GM18499 (cell line): ENCODE measurements around the gene HGD.
A peak's percentile ranks its signal among the peaks of the same experiment; 100 is the strongest.
"Not testable (repeated sequence)": the region's sequence is repeated elsewhere in the genome, so short reads cannot be mapped to it uniquely, and the experiment has no call there.

Experiments used
- ATAC-seq: cut with Tn5 transposase; IDR thresholded peaks from one replicate; pipeline ENCODE4 v1.9.1; 2021; ENCODE audit warnings: moderate number of reproducible peaks; ENCODE audit not compliant: insufficient read depth, unreplicated experiment

The HGD gene

GRCh38 chr3:120680193-120680894 lies 1.7 kb downstream of the HGD start:
- no peak for ATAC-seq

DNA sequence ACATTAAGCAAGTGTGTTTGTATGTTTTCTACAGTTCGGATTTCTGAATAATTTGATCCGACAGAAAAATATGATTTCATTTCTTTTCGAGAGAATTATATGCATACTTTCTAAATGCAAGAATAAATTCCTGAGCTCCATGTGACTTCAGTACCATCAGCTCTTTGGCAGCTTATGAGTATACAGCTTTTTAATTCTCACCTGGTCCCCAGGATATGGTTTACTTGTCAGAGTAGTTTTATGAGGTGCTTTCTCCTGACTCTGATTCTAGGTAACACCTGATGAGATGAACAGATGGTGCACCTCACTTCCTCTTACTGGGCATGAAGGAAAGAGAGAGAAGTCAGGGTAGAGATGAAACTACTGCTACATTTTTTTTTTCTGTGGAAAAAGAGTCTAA lies 3.1 kb downstream of the HGD start:
- ATAC-seq, result no peak

GRCh38 chr3:120678331-120678947 lies 3.6 kb downstream of the HGD start:
- peak; percentile 71 for ATAC-seq

GRCh38 chr3:120677193-120677592 lies 4.8 kb downstream of the HGD start:
- ATAC-seq, result not testable (repeated sequence)

- ATAC-seq, result no peak
Measured at GRCh38 chr3:120673116-120673515, 8.9 kb downstream of the HGD start.

DNA sequence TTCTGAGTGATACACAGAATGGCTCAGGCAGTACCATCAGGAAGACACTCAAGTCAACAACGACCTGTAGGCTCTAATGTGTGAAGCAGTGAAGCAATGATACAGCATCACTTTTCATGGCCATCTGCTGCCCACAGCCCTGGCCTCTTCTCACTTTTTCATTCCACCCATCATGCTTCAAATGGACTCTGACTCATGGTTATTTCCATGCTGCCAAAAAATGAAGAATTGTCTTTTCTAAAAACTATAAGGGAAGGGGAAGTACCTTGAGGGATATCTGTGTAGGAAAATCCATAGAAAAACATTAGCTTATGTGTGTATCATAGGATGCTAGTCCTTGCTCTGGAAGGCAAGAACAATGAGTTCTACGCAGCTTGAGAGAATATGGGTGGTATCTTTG lies 11.5 kb downstream of the HGD start:
- no peak for ATAC-seq

DNA sequence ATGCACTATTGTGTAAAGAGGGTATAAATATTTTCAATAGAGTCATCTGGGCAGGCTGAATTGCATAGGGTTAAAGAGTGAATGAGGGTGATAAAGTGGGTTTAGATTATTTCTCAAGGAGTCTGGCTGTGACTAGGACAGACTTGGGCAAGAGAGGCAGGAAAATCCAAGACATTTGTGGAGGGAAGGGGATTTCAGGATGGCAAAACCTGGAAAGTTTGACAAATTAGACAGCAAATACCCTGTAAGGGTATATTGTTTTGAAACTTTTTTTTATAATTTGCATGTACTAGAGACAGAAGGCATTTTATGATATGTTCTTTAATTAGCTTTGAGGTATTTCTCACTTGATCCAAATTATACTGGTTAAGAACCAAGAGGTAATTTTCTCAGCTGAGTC lies 17.1 kb downstream of the HGD start:
- no peak for ATAC-seq

DNA sequence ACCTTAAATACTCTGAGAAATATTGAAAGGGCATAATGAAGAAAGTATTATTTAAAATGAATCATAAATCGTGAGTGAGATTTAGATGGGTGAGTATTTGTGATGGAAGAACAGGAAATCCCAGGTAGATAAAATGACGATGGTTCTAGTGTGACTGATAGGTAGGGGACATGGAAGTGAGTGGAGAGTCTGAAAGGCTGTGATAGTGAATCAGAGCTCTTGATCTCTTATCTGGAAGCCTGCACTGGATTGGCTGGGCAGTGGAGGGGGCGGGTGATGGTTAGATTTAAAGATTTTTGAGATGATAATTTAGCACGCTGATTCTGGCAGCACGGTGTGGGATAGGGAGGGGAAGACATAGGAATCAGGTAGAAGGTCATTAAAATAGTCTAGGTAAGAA lies 20.1 kb downstream of the HGD start:
- ATAC-seq, result no peak

- ATAC-seq, result no peak
Measured at GRCh38 chr3:120661106-120661905, 20.7 kb downstream of the HGD start.

DNA sequence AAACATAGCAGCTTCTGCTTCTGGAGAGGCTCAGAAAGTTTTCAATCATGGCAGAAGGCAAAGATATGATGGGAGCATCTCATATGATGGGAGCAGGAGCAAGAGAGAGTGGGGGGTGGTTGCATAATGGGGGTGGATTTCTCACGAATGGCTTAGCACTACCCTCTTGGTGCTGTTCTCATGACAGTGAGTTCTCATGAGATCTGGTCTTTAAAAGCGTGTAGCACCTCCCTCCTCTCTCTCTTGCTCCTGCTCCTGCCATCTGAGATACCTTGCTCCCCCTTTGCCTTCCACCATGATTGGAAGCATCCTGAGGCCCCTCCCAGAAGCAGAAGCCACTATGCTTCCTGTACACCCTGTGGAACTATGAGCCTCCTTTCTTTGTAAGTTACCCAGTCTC lies 22.2 kb downstream of the HGD start:
- no peak for ATAC-seq

DNA sequence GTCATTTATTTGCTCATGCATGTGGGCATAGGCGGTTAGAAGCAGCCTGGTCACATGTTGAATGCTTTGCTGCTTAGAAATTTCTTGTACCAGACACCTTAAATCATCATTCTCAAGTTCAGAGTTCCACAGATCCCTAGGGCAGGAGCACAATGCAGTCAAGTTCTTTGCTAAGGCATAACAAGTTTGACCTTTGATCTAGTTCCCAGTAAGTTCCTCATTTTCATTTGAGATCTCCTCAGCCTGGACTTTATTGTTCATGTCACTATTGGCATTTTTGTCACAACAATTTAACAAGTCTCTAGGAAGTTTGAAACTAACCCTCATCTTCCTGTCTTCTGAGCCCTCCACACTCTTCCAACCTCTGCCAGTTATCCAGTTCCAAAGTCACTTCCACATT lies 22.8 kb downstream of the HGD start:
- no peak for ATAC-seq

GRCh38 chr3:120652896-120653545 lies 29.0 kb downstream of the HGD start:
- ATAC-seq, result no peak

DNA sequence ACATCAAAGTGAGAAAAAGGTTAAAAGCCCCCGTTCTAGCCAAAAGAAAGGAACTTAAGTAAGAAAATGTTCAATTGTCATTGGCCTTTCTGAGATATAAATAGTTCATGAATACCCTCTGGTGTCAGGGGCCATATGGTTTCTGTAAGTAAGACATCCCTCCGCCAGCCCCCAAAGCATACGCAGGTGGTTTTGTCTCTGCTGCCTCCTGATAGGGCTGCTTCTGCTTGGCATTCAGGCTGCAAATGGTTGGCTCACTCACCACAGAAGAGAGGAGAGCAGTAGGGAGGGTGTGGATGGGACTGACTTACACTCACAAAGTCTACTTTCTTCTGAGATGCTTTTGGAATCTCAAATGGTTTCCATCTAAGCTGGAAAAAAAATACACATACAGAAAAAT lies 29.8 kb downstream of the HGD start:
- ATAC-seq, result no peak

- no peak for ATAC-seq
Measured at GRCh38 chr3:120650311-120650710, 31.7 kb downstream of the HGD start.

DNA sequence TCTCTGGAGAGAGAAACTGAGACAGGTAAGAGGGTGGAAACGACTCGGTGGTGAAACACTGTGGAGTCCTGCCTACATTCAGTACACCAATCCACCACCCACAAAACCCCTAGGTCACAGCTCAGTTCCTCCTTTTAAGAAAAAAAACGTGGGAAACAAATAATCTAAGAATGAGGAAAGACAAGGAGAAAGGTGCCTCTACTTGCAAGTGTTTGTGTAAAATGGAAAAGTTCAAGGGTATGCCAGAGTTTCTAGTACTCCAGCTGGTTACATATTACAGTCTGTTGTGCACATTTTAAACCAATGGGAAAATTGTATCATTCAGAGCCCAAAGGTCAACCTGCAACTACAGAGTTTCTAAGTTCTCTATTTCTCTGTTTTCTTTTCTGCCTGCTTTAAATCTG lies 32.2 kb downstream of the HGD start:
- no peak for ATAC-seq

GRCh38 chr3:120648290-120648689 lies 33.7 kb downstream of the HGD start:
- no peak for ATAC-seq

DNA sequence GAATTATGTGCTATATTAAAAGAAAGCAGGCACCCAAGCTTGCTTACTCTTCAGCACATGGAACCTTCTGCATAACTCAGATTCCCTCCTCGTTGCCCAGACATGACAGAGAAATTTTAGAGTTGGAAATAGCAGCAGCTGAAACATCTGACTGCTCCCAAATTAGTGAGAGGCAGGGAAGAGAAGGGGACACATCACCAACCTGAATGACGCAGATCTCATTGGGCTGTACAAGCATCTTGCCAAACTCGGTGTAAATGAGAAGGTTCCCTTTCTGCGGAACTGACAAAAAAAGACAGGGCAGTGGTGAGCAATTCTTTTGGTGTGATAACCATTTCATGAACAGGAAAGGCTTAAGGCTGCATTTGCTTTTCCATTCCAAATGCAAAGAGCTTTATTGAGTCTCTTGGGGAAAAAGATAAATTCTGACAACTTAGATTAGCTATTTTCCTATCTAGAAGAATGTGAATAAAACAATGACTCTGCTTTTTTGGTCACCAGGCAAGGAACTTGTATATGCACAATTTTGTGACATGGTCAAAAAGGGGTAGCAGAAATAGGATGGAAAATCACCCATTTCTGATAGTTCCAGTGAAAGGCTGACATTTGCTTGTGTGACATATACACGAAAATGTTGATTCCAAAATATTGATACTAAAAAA lies 35.1 kb downstream of the HGD start:
- no peak for ATAC-seq

DNA sequence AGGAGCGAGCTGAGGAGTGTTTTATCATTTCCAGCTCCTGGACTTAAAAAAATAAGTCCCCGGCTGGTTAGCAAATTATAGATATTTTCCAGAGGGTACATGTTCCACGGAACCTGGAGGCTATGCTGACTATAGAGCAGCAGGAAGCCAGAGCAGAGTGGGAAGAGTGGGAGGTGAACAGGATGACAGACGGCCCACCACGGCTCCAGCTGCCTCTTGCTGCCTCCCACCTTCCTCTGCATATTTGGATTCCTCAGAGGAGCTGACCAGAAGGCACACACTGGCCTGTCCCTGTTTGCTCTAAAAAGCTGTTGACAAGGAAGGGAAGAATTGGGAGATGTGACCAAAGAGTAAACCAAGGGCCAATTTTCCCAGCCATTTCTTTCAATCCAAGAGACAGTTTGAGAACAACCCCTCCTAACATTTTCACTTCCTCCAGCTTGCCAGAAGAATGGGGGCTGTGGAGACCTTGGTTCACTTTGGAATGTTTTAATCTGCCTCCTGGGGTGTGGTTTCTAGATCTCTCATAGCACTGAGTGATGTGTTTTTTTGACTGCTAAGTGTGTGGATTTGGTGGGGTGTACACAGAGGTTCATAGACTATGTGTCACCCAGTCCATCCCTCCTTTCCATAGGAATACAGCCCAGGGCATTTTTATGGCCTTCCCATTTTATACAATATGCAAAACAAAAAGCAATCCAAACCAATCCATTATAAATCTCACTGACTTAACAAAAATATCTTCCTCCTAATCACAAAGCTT lies 36.8 kb downstream of the HGD start:
- ATAC-seq, result no peak

DNA sequence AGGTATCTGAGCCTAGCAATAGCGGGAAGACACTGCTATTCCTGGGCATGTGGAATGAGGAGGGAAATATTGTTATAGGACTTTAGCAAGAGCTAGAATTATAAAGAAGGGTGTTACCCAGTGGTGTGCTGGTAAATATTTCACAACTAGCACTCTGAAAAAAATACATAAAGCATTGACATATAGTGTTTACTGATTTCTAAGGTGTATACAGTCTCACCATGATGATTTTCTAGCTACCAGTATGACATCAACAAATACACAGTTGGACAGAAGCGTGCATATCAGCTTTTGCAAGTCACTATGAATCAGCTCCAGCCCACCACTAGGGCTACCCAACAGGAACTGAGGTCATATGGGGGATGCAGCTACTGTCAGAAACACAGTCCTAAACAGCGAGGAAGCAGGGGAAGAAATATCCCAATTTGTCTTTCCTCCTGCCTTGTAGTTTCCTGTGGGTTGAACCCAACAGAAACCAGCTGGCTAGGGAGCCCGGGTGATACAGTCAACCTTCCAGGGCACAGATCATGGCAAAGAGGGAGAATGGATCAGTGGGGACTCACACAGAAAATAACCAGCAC lies 39.6 kb downstream of the HGD start:
- no peak for ATAC-seq
